Measurements from ENCODE around the gene ANO10.

DNA sequence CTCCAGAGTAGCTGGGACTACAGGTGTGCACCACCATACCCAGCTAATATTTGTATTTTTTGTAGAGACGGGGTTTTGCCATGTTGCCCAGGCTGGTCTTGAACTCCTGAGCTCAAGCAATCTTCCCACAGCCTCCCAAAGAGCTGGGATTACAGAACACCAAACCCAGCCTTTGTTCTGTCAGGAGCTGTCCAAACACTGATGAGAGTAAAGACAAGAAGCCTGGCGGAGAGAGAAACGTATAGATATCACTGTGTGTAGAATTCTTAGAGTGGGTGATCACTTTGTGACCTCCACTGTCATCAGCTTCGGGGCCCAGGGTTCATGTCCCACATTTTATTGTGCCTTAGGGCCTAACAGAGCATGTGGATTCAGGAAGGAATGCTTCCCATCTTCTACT is 176.0 kb downstream of the ANO10 start:
- TF ChIP-seq EZH2 (IDR thresholded peaks at IDR 0.05; ENCODE audit: borderline replicate concordance, low read depth, low read length, severe bottlenecking): no peak
- TF ChIP-seq POLR2AphosphoS5 (IDR thresholded peaks at IDR 0.05; ENCODE audit: insufficient read depth, low read depth, low read length): no peak
- TF ChIP-seq, protein P1, sequence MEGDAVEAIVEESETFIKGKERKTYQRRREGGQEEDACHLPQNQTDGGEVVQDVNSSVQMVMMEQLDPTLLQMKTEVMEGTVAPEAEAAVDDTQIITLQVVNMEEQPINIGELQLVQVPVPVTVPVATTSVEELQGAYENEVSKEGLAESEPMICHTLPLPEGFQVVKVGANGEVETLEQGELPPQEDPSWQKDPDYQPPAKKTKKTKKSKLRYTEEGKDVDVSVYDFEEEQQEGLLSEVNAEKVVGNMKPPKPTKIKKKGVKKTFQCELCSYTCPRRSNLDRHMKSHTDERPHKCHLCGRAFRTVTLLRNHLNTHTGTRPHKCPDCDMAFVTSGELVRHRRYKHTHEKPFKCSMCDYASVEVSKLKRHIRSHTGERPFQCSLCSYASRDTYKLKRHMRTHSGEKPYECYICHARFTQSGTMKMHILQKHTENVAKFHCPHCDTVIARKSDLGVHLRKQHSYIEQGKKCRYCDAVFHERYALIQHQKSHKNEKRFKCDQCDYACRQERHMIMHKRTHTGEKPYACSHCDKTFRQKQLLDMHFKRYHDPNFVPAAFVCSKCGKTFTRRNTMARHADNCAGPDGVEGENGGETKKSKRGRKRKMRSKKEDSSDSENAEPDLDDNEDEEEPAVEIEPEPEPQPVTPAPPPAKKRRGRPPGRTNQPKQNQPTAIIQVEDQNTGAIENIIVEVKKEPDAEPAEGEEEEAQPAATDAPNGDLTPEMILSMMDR (IDR thresholded peaks at IDR 0.05; ENCODE audit: extremely low read depth in 1 of 2, insufficient read depth in 1 of 2, low read depth in 1 of 2, low read length in 2 of 2): no peak
